Stimulated activated CD4-positive, alpha-beta T cell treated with anti-CD3 and anti-CD28 coated beads, TNF-alpha, amount 100 ng/mL, for 4 hours (primary cell): ENCODE measurements around the gene VKORC1.
"Not testable (repeated sequence)": the region's sequence is repeated elsewhere in the genome, so short reads cannot be mapped to it uniquely, and the experiment has no call there.

Source experiments
- DNase-seq, 3 experiments: peaks; one replicate each; pipeline ENCODE4 v3.0.0-alpha.2; 2020; ENCODE audit warnings: low read depth in 3 of 3

Gene VKORC1

DNA sequence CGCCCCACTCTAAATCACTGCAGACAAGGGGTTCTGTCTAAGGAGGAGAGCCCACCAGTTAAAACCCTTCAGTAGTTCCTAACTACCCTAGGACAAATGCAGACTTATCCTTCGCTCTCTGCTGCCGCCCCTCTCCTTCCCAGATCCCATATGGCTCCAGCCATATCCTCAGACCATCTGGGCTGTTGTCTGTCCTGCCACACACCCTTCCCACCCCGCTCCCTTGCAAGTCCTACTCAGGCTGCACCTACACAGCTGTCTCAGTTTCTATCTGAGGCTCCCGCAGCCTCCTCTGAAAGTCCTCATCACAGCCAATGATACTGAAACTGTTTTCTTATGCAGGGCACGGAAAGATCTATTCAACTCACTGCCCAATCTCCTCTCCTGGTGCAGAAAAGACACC, 12.9 kb upstream of the VKORC1 start:
- no peak for DNase-seq

DNA sequence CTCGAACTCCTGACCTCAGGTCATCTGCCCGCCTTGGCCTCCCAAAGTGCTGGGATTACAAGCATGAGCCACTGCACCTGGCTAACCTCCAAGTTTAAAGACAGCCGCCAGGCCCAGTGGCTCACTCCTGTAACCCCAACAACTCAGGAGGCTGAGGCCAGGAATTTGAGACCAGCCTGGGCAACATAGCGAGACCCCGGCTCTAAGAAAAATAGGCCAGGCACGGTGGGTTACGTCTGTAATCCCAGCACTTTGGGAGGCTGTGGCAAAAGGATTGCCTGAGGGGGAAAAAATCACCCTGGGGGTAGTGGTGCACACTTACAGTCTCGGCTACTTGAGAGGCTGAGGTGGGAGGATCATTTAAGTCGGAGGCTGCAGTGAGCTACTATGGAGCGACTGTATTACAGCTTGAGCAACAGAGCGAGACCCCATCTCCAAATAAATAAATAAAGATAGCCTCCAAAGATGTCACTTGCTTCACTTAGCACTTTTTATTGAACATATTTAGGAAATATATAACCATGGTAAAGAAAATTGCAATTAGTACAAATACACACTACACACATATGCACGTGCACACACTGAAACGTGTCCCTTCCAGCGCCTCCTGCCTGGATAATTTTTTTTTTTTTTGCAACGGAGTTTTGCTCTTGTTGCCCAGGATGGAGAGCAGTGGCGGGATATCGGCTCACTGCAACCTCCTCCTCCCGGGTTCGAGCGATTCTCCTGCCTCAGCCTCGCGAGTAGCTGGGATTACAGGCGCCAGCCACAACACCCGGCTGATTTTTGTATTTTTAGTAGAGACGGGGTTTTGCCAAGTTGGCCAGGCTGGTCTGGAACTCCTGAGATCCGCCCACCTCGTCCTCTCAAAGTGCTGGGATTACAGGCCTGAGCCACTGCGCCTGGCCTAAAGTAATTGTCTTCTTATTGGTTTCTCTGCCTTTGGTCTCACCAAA, 12.2 kb upstream of the VKORC1 start:
- DNase-seq, result no peak

DNA sequence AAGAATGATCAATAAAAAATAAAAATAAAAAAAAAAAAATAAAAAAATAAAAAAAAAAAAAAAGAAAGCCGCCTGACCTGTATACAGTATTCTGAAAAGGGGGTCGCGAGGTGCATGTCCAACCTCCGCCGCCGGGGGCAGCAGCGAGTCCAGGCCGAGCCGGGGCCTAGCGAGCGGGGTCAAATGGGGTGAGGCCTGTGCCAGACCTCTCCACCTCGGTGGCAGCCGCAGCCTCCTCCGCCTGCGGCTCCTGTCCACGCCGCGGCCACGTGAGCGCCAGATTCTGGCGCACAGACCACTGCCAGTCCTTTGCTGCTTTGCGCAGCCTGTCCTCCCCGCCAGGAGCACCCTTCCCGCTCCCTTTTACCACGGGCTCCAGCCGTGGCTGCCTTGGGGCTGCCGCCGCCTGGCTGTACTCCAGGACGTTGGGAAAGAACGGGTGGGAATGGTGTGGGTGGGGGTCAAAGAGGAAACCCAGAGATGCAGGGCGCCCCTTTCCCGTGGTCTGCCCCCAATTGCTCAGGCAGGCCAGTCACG, 11.1 kb upstream of the VKORC1 start:
- DNase-seq, result peak; percentile 56 to 72 (median 63)

DNA sequence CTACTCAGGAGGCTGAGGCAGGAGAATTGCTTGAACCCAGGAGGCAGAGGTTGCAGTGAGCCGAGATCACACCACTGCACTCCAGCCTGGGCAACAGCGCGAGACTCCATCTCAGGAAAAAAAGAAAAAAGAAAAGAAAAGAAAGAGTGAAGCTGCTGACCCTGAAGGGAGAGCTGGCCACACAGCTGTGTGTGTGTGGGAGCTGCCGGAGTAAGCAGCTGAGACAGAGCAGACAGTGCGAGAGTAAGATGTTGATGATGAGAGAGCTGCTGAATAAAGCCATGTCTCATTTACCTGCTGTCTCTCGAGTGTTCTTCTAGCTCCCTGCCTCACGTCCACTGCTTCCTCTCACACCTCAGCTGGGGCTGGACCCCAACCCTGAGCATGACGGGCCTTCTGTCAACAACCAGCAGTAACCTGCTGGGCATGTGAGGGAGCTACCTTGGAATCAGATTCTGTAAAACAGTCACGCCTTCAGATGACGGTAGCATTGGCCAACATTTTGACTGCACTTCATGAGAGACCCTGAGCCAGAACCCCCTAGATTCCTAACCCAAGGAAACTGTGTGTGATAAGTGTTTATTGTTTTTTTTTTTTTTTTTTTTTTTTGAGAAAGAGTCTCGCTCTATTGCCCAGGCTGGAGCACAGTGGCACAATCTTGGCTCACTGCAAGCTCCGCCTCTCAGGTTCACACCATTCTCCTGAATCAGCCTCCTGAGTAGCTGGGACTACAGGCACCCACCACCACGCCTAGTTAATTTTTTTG, 6.5 kb upstream of the VKORC1 start:
- DNase-seq, result not testable (repeated sequence)

GRCh38 chr16:31099860-31100638, 5.5 kb upstream of the VKORC1 start:
- no peak for DNase-seq

DNA sequence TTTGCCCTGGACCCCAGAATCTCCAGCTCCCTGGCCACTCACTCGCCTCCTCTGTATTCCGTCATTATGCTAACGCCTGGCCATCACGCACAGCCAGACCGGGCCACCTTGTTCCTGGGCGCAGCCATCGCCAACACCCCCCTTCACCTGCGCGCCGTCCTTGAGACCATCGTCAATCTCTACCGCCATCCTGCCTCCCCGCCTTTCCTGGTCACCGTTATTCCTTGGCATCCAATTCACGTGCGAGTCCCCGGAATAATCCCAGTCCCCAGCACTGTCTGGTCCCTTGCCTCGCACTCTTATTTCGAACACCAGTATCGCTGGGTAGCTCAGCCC, 541 bp downstream of the VKORC1 start:
- no peak for DNase-seq

- no peak for DNase-seq
These were observed 1.4 kb downstream of the VKORC1 start for GRCh38 chr16:31093132-31093703.

GRCh38 chr16:31092330-31092729, 2.3 kb downstream of the VKORC1 start:
- no peak for DNase-seq

DNA sequence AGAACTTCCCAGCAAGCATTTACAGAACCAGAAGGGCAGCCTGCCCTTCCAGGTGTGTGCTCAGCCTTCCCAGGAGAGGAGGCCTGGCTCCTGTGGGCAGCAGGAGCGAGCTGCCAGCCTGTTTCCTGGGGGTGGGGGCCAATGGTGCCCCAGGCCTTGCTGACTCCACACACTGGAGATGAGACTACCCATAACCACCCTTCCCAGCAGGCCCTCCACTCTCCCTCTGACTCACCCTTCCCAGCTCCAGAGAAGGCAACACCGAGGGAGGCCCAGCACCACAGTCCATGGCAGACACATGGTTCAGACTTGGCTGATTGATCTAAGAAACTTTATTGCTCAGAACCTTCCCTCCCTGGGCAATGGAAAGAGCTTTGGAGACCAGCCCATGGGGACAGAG, 4.1 kb downstream of the VKORC1 start:
- no peak for DNase-seq

DNA sequence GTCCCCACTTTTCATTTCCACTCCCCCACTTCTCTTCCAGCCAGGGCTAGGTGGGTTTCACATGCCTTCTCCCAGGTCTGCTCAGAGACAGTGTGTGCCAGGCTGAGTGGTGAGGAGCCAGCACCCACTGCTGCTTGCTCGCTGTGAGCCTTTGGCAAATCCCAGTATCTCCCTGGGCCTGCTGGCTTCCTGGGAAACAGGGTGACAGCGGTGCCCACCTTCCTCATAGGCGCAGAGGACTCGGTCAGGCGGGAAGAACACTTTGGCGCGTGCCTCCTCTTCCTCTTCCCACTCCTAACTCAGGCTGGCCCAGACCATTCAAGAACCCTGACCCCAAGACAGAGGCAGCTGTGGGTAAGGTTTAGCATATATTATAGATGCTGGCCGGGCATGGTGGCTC, 5.4 kb downstream of the VKORC1 start:
- DNase-seq, result no peak

GRCh38 chr16:31088459-31089183, 6.0 kb downstream of the VKORC1 start, which contains the start of gene PRSS53:
TSS of gene PRSS53 (minus strand) at chr16:31088943. CDS start at chr16:31088809, 134 bp downstream.
- no peak for DNase-seq

GRCh38 chr16:31087971-31088370, 6.6 kb downstream of the VKORC1 start:
- no peak for DNase-seq

DNA sequence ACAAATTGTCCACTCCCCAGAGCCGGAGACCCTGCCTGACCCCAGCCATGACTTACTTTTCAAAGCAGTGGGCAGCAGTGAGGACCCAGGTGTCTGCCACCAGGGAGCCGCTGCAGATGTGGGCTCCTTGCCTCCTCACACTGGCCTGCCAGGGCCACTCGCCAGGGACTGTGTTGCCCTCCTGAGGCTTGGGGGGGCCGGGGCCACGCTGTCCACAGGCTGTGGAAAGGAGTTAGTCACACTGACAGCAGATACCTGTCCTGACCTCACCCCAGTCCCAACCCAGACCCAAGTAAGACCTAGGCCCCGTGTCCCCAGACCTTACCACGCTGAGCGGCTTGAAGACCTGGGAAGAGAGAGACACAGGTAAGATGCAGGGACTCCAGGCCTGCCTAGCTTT, 7.1 kb downstream of the VKORC1 start:
- no peak for DNase-seq

GRCh38 chr16:31086629-31086906, 8.0 kb downstream of the VKORC1 start:
- DNase-seq, result no peak

DNA sequence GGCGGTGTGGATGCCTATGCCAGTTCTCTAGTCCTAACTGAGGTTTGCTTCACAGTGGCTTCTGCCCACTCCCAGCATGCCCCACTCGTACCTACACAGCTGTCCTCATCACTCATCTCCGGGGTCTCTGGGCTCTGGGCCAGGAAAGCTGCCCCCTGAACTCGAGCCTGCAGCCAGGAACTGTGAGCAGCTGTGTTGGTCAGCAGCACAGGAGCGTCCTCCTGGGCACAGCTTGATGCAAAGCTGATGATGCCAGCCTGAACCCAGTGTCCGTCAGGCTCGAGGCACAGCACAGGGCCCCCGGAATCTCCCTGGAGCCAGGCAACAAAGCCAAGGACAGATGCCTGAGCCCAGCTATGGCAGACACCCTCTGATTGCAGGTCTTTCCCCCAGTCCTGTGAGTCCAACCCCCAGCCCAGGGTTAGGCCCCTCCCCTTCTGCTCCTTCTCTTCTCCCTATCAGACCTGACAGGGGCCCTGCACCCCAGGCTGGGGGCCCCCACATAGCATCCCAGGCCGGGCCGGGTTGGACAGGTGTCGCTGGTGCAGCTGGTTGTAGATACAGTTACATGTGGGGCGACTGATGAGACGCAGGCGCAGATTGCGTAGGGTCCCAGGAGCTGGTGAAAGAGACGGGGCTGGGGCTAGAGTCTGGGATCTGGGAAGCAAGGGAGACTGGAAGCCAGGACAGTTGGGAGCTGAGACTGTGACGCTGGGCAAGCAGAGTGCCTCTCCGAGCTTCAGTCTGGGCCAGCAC, 8.5 kb downstream of the VKORC1 start:
- no peak for DNase-seq

DNA sequence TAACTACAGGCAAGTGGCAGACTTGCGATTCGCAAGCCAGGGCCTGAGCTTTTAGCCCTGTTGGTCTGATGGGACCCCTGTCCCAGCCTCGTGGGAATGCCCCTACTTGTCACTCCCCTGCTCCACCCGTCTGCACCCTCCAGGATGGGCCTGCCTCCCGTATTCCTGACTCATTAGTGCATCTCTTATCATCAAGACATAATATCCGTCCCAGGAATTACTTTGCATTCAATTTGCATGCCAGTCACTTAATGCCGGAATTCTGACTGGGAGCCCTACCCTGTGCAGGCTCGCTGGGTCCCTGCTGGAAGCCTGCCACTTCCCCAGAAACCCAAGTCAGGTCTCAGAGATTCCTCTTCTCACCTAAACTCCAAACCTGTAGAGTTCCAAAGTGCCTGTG, 9.2 kb downstream of the VKORC1 start:
- DNase-seq, result no peak

- DNase-seq, result no peak
These were observed 9.9 kb downstream of the VKORC1 start for GRCh38 chr16:31084584-31085302.

DNA sequence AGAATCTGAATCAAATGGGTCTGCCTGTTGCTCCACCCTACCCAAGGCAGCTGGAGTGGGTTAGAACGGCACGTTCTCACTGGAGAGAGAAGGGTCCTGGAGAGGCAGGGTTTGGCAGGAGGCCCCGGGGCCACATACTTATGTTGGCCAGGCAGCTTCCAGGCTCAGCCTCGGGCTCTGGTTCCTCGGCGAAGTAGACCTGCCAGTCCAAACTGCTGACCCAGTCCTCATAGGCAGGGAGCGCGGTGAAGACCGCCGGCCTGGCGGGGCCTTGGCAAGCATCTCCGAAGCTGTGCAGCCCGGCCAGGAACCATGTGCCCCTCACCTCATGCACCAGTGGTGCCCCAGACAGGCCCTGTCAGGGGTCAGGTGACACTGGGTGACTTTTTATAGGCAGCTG, 10.6 kb downstream of the VKORC1 start:
- no peak for DNase-seq

- no peak for DNase-seq
These were observed 11.0 kb downstream of the VKORC1 start for GRCh38 chr16:31083556-31083955.

GRCh38 chr16:31083081-31083480, 11.5 kb downstream of the VKORC1 start:
- DNase-seq, result no peak
